ENCODE results near the gene HEBP1. TPM values are rescaled to one million over a fixed set of nuclear protein-coding genes. Genes with fewer than 3 reads are reported as not detected.

The HEBP1 gene
- total RNA-seq, 4 donors from 2014 or later: 68.5 to 196 (median 184) TPM

DNA sequence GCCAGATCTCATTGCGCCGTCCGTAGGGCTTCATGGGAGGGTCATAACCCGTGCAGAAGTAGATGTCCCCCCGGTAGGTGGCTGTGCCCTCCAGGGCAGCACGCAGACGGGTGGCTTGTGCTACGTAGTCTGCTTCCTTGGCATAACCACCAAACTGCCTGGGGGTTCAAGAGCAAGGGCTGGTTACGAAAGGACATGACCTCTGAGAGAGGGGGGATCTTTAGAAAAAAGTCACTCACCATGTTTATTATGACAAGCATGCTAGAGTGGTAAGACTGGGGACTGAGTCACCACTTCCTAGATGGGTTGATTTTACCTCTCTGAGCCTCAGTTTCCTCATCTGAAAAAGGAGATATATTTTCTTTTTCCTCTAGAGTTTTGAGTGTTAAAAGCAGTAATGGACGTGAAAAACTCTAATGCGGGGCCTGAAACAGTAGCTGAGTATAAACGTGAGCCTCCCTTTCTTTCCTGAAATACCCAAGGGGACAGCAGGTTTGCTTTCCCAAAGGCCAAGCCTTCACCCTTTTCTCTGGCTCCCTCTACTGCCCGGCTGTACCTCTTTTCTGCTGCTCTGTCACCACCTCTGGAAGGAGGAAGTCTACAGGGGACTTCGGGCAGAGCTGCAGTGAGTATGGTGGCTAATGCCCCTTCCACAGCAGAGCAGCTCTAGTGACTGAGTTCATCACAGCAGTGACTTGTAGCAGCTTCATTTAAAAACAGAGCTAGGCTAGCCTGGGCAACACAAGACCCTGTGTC, 24.6 kb downstream of the HEBP1 start:
- peaks cover 0 to 83% (median 0%) of the 10 kb centered on the region in 3 donors for H3K36me3 ChIP-seq
- DNase-seq: peak in 1 of 3 donors; percentile 53
- peak overlapping the region in 1 of 4 donors; percentile 25 for H3K27ac ChIP-seq
- H3K4me1 ChIP-seq: peaks cover 0 to 6% (median 0%) of the 10 kb centered on the region in 4 donors
- H3K4me3 ChIP-seq: no peak overlapping the region
- no peaks in the 10 kb centered on the region for H3K9me3 ChIP-seq
- TF ChIP-seq POLR2A (IDR thresholded peaks at IDR 0.05): no peak
- TF ChIP-seq, protein P1, sequence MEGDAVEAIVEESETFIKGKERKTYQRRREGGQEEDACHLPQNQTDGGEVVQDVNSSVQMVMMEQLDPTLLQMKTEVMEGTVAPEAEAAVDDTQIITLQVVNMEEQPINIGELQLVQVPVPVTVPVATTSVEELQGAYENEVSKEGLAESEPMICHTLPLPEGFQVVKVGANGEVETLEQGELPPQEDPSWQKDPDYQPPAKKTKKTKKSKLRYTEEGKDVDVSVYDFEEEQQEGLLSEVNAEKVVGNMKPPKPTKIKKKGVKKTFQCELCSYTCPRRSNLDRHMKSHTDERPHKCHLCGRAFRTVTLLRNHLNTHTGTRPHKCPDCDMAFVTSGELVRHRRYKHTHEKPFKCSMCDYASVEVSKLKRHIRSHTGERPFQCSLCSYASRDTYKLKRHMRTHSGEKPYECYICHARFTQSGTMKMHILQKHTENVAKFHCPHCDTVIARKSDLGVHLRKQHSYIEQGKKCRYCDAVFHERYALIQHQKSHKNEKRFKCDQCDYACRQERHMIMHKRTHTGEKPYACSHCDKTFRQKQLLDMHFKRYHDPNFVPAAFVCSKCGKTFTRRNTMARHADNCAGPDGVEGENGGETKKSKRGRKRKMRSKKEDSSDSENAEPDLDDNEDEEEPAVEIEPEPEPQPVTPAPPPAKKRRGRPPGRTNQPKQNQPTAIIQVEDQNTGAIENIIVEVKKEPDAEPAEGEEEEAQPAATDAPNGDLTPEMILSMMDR (IDR thresholded peaks at IDR 0.05): peak in 4 of 6 experiments; percentile 7 to 46 (median 38)
- no peaks in the 10 kb centered on the region for H3K27me3 ChIP-seq

DNA sequence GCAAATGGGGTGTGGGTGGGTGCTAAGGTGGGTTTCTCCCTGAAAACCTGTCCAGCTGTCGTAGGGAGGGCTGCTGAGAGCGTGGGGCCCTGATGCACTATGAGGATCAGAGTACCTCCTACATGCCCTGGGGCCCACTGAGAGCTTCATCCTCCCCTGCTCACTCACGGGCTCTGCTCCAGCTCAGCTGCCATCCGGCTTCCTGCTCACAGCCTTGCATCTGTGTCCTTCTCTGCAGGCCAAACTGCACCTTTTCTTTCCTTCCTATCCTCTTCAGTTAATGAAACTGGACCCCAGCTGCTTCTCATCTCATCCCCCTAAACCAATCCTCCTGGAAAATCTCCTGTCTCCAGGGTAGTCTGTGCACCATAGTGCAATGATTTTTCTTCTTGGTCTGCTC, 25.9 kb downstream of the HEBP1 start:
- Histone ChIP-seq H3K4me1 (no peaks in the 10 kb centered on the region), H3K4me3 (no peak overlapping the region), H3K27ac (no peak overlapping the region), H3K27me3 (no peaks in the 10 kb centered on the region), H3K9me3 (no peaks in the 10 kb centered on the region), H3K36me3 (peaks cover 0 to 79% (median 0%) of the 10 kb centered on the region in 3 donors)
- TF ChIP-seq, protein P1 (IDR thresholded peaks at IDR 0.05): no peak
- no peak for TF ChIP-seq POLR2A (IDR thresholded peaks at IDR 0.05)
- DNase-seq: no peak

DNA sequence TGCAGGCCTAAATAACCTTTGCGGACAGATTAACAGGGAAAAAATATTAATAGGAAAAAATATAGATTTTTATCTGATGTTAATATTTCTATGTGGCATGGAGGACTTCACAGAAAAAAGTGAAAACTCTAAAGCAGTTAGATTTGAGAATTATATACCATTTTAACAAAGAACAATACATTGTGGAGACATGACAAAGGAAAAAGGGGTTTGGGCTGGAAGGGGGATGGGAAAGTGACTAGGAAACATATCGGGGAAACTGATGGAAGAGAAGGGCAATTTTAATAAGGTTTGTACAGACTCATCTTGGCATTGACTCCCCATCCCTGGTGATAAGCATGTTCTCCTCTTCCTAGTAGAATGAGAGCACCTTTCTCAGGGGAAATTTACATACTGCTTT, 27.0 kb downstream of the HEBP1 start:
- Histone ChIP-seq H3K4me3 (no peak overlapping the region), H3K36me3 (peaks cover 0 to 79% (median 0%) of the 10 kb centered on the region in 3 donors), H3K27me3 (no peaks in the 10 kb centered on the region), H3K4me1 (no peaks in the 10 kb centered on the region), H3K27ac (no peak overlapping the region), H3K9me3 (no peaks in the 10 kb centered on the region)
- no peak for DNase-seq
- TF ChIP-seq, protein P1 (IDR thresholded peaks at IDR 0.05): no peak
- no peak for TF ChIP-seq POLR2A (IDR thresholded peaks at IDR 0.05)

DNA sequence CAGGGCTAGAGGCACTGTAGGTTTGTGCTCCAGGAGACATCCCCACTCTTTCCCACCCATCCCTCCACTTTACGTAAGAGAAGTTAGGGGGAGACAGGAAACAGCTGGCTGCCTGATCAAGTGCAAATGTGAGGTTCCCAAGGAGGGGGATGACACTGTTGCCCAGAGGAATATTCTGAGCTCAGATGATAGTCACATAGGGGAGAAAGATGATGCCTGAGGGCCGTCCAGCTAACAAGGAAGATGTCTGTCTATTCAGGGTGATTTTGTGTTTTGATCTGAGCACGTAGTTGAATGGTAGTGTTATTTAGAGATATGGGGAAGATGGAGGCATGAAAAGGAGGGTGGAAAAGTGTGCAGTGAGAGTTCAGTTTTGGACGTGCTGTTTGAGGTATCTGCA, 34.2 kb downstream of the HEBP1 start:
- Histone ChIP-seq H3K4me3 (no peak overlapping the region), H3K27ac (no peak overlapping the region), H3K9me3 (no peaks in the 10 kb centered on the region), H3K27me3 (no peaks in the 10 kb centered on the region), H3K36me3 (peaks cover 0 to 19% (median 0%) of the 10 kb centered on the region in 3 donors), H3K4me1 (no peaks in the 10 kb centered on the region)
- TF ChIP-seq POLR2A (IDR thresholded peaks at IDR 0.05): no peak
- TF ChIP-seq, protein P1 (IDR thresholded peaks at IDR 0.05): no peak
- DNase-seq: no peak

DNA sequence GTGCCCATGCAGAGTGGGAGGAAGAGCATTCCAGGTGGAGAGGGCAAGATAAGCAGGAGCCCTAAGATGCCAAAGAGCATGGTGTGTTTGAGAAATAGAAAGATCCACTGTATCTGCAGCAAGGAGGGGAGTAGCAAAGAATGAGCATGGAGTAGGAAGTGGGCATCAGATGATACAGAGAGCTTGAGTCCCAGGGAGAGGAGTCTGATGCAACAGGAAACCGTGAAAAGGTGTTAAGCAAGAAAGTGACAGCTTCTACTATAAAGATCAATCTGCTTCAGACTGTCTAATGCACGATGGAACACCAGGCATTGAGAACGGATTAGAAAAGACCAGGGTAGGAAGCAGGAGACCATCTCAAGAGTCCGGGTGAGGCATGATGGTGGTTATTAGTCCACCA, 35.8 kb downstream of the HEBP1 start:
- Histone ChIP-seq H3K27me3 (no peaks in the 10 kb centered on the region), H3K9me3 (no peaks in the 10 kb centered on the region)
- DNase-seq: no peak

More for the DNA sequence above, 35.8 kb downstream of the HEBP1 start:
- Histone ChIP-seq H3K36me3 (peaks cover 0 to 8% (median 0%) of the 10 kb centered on the region in 3 donors), H3K27ac (no peak overlapping the region), H3K4me3 (no peak overlapping the region), H3K4me1 (no peaks in the 10 kb centered on the region)
- no peak for TF ChIP-seq POLR2A (IDR thresholded peaks at IDR 0.05)
- TF ChIP-seq, protein P1 (IDR thresholded peaks at IDR 0.05): no peak

All from Peyer's patch (tissue), 4 donors.